WTC11 (cell line): ENCODE results near the gene C8B. TPM values are rescaled to one million over a fixed set of nuclear protein-coding genes. Genes with fewer than 3 reads are reported as not detected.

Experiments used
- ATAC-seq: fragments of 200-7000 bp; cut with Tn5 transposase; 2 replicates; pipeline ENCODE4 v1.10.0; 2021; ENCODE audit warnings: mild to moderate bottlenecking, moderate library complexity
- CTCF ChIA-PET: fragments of 300-600 bp; sonication (Branson Sonifier 250); formaldehyde crosslinking; loops from one replicate; lab custom pipeline; 2021; ENCODE audit warnings: antibody characterized with exemption; lab: Charles Lee
- POLR2A ChIA-PET: fragments of 350-600 bp; sonication (Branson Sonifier 250); formaldehyde crosslinking; loops from one replicate; lab custom pipeline; 2021; ENCODE audit warnings: antibody characterized with exemption; lab: Charles Lee
- DNase-seq: peaks from one replicate; pipeline ENCODE4 v3.0.0; 2021; ENCODE audit warnings: low spot score
- H3K27ac Mint-ChIP-seq: 2 replicates; pipeline ENCODE4 v1.8.0; 2021; ENCODE audit warnings: mixed read lengths
- H3K27me3 Mint-ChIP-seq: 2 replicates; pipeline ENCODE4 v1.8.0; 2021; ENCODE audit warnings: low read depth, mild to moderate bottlenecking, moderate library complexity, mixed read lengths
- H3K36me3 Mint-ChIP-seq: 2 replicates; pipeline ENCODE4 v1.8.0; 2021; ENCODE audit warnings: mixed read lengths
- H3K4me1 Mint-ChIP-seq: 2 replicates; pipeline ENCODE4 v1.8.0; 2022; ENCODE audit warnings: mixed read lengths
- H3K4me3 Mint-ChIP-seq: 2 replicates; pipeline ENCODE4 v1.8.0; 2021; ENCODE audit warnings: mild to moderate bottlenecking, moderate library complexity, mixed read lengths
- H3K9me3 Mint-ChIP-seq: 2 replicates; pipeline ENCODE4 v1.8.0; 2021; ENCODE audit warnings: mixed read lengths
- ATF1 ChIP-seq: sonication (generic); formaldehyde crosslinking; IDR thresholded peaks from 2 replicates; pipeline ENCODE4 v1.8.1; 2023; ENCODE audit warnings: mild to moderate bottlenecking, moderate library complexity, missing genetic modification reagents
- CBFB ChIP-seq: sonication (generic); formaldehyde crosslinking; IDR thresholded peaks from 2 replicates; pipeline ENCODE4 v1.8.1; 2022; ENCODE audit warnings: mild to moderate bottlenecking, low read depth, missing genetic modification reagents
- CREB1 ChIP-seq: sonication (generic); formaldehyde crosslinking; IDR thresholded peaks from 2 replicates; pipeline ENCODE4 v1.8.0; 2023; ENCODE audit warnings: mild to moderate bottlenecking, missing genetic modification reagents
- EMX1 ChIP-seq: fragments of 250-450 bp; sonication (Bioruptor Pico); IDR thresholded peaks from 2 replicates; pipeline ENCODE4 v1.8.0; 2021; ENCODE audit warnings: mild to moderate bottlenecking
- ESRRA ChIP-seq: sonication (generic); formaldehyde crosslinking; IDR thresholded peaks from 2 replicates; pipeline ENCODE4 v1.8.1; 2022; ENCODE audit warnings: mild to moderate bottlenecking, missing genetic modification reagents, borderline replicate concordance
- ETV6 ChIP-seq: sonication (generic); formaldehyde crosslinking; IDR thresholded peaks from 2 replicates; pipeline ENCODE4 v1.8.1; 2022; ENCODE audit warnings: mild to moderate bottlenecking, missing genetic modification reagents
- FOXP1 ChIP-seq: sonication (generic); formaldehyde crosslinking; IDR thresholded peaks from 2 replicates; pipeline ENCODE4 v1.8.0; 2022; ENCODE audit warnings: missing genetic modification reagents, mild to moderate bottlenecking, moderate library complexity, borderline replicate concordance
- GABPB1 ChIP-seq: sonication (generic); formaldehyde crosslinking; IDR thresholded peaks from 2 replicates; pipeline ENCODE4 v1.8.1; 2023; ENCODE audit warnings: mild to moderate bottlenecking, missing genetic modification reagents
- JUN ChIP-seq: sonication (generic); formaldehyde crosslinking; IDR thresholded peaks from 2 replicates; pipeline ENCODE4 v1.8.0; 2023; ENCODE audit warnings: mild to moderate bottlenecking, missing genetic modification reagents
- MXD4 ChIP-seq: fragments of 250-450 bp; sonication (Bioruptor Pico); IDR thresholded peaks from 2 replicates; pipeline ENCODE4 v1.8.0; 2021; ENCODE audit warnings: mild to moderate bottlenecking, moderate library complexity, borderline replicate concordance
- SOX15 ChIP-seq: fragments of 250-450 bp; sonication (Bioruptor Pico); IDR thresholded peaks from 2 replicates; pipeline ENCODE4 v1.9.0; 2021; ENCODE audit warnings: mild to moderate bottlenecking
- SP1 ChIP-seq: sonication (generic); formaldehyde crosslinking; conservative IDR thresholded peaks from 2 replicates; pipeline ENCODE4 v1.8.1; 2022; ENCODE audit warnings: missing genetic modification reagents
- TEAD4 ChIP-seq: sonication (generic); formaldehyde crosslinking; IDR thresholded peaks from 2 replicates; pipeline ENCODE4 v1.8.0; 2022; ENCODE audit warnings: mild to moderate bottlenecking, missing genetic modification reagents
- ZNF219 ChIP-seq: sonication (generic); formaldehyde crosslinking; IDR thresholded peaks from 2 replicates; pipeline ENCODE4 v1.8.0; 2023; ENCODE audit warnings: missing genetic modification reagents, mild to moderate bottlenecking, borderline replicate concordance
- ZNF232 ChIP-seq: sonication (generic); formaldehyde crosslinking; IDR thresholded peaks from 2 replicates; pipeline ENCODE4 v1.8.0; 2022; ENCODE audit warnings: mild to moderate bottlenecking, missing genetic modification reagents
- ZNF396 ChIP-seq: fragments of 250-450 bp; sonication (Bioruptor Pico); IDR thresholded peaks from 2 replicates; pipeline ENCODE4 v1.8.0; 2021; ENCODE audit warnings: mild to moderate bottlenecking, moderate library complexity, borderline replicate concordance
- total RNA-seq: library from RNA; stranded (reverse); gene quantifications from 3 replicates; pipeline ENCODE4 v1.2.3, GENCODE V29; 2021
- TF ChIP-seq, protein P1 (sequence below): fragments of 200-600 bp; IDR thresholded peaks from 2 replicates; pipeline ENCODE4 v1.8.0; 2022; ENCODE audit warnings: antibody characterized with exemption
- TF ChIP-seq, protein P2 (sequence below): sonication (generic); formaldehyde crosslinking; IDR thresholded peaks from 2 replicates; pipeline ENCODE4 v1.8.0; 2022; ENCODE audit warnings: mild to moderate bottlenecking, missing genetic modification reagents
- TF ChIP-seq, protein P3 (sequence below): fragments of 250-450 bp; sonication (Bioruptor Pico); IDR thresholded peaks from 2 replicates; pipeline ENCODE4 v1.8.0; 2021; ENCODE audit warnings: mild to moderate bottlenecking
- TF ChIP-seq, protein P4 (sequence below): sonication (generic); formaldehyde crosslinking; IDR thresholded peaks from 2 replicates; pipeline ENCODE4 v1.8.1; 2023; ENCODE audit warnings: mild to moderate bottlenecking, missing genetic modification reagents
- TF ChIP-seq, protein P5 (sequence below): fragments of 250-450 bp; sonication (Bioruptor Pico); IDR thresholded peaks from 2 replicates; pipeline ENCODE4 v1.9.0; 2021; ENCODE audit warnings: mild to moderate bottlenecking, borderline replicate concordance
- TF ChIP-seq, protein P6 (sequence below): sonication (generic); formaldehyde crosslinking; IDR thresholded peaks from 2 replicates; pipeline ENCODE4 v1.8.0; 2022; ENCODE audit warnings: mild to moderate bottlenecking, missing genetic modification reagents
- TF ChIP-seq, protein P7 (sequence below): sonication (generic); formaldehyde crosslinking; IDR thresholded peaks from 2 replicates; pipeline ENCODE4 v1.8.0; 2022; ENCODE audit warnings: mild to moderate bottlenecking, missing genetic modification reagents

C8B gene
- total RNA-seq, 1 experiment from 2014 or later = 0.46 TPM

DNA sequence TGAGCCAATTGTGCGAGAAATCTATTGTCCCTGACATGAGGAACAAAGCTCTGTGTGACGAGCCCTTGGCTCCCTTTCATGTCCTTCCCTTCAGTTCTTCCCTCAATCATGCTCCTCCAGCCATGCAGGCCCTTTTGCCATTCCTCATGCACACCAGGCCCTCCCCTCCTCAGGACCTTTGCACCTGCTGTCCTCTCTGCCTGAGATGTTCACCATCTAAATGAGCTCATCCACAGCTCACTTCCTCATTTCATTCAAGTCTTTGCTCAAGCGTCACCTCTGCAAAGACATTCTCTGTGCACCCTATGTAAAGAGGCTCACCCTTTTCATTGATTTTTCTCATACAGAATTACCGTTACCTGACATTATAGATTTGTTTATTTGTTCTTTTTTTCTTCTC is 43.7 kb downstream of the C8B start (continued):
- TF ChIP-seq, protein P1, sequence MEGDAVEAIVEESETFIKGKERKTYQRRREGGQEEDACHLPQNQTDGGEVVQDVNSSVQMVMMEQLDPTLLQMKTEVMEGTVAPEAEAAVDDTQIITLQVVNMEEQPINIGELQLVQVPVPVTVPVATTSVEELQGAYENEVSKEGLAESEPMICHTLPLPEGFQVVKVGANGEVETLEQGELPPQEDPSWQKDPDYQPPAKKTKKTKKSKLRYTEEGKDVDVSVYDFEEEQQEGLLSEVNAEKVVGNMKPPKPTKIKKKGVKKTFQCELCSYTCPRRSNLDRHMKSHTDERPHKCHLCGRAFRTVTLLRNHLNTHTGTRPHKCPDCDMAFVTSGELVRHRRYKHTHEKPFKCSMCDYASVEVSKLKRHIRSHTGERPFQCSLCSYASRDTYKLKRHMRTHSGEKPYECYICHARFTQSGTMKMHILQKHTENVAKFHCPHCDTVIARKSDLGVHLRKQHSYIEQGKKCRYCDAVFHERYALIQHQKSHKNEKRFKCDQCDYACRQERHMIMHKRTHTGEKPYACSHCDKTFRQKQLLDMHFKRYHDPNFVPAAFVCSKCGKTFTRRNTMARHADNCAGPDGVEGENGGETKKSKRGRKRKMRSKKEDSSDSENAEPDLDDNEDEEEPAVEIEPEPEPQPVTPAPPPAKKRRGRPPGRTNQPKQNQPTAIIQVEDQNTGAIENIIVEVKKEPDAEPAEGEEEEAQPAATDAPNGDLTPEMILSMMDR = no peak
- TF ChIP-seq, protein P2, sequence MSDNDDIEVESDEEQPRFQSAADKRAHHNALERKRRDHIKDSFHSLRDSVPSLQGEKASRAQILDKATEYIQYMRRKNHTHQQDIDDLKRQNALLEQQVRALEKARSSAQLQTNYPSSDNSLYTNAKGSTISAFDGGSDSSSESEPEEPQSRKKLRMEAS (CRISPR knock-in tag) = no peak
- no peak for TF ChIP-seq ESRRA
- no peak for TF ChIP-seq MXD4 (CRISPR knock-in tag)
- TF ChIP-seq EMX1 = no peak
- TF ChIP-seq, protein P3, sequence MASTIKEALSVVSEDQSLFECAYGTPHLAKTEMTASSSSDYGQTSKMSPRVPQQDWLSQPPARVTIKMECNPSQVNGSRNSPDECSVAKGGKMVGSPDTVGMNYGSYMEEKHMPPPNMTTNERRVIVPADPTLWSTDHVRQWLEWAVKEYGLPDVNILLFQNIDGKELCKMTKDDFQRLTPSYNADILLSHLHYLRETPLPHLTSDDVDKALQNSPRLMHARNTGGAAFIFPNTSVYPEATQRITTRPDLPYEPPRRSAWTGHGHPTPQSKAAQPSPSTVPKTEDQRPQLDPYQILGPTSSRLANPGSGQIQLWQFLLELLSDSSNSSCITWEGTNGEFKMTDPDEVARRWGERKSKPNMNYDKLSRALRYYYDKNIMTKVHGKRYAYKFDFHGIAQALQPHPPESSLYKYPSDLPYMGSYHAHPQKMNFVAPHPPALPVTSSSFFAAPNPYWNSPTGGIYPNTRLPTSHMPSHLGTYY (CRISPR knock-in tag) = no peak
- TF ChIP-seq ETV6 = no peak
- TF ChIP-seq GABPB1 (CRISPR knock-in tag) = no peak
- no peak for TF ChIP-seq JUN
- TF ChIP-seq TEAD4 (CRISPR knock-in tag) = no peak
- TF ChIP-seq, protein P4, sequence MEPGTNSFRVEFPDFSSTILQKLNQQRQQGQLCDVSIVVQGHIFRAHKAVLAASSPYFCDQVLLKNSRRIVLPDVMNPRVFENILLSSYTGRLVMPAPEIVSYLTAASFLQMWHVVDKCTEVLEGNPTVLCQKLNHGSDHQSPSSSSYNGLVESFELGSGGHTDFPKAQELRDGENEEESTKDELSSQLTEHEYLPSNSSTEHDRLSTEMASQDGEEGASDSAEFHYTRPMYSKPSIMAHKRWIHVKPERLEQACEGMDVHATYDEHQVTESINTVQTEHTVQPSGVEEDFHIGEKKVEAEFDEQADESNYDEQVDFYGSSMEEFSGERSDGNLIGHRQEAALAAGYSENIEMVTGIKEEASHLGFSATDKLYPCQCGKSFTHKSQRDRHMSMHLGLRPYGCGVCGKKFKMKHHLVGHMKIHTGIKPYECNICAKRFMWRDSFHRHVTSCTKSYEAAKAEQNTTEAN = no peak
- TF ChIP-seq, protein P5, sequence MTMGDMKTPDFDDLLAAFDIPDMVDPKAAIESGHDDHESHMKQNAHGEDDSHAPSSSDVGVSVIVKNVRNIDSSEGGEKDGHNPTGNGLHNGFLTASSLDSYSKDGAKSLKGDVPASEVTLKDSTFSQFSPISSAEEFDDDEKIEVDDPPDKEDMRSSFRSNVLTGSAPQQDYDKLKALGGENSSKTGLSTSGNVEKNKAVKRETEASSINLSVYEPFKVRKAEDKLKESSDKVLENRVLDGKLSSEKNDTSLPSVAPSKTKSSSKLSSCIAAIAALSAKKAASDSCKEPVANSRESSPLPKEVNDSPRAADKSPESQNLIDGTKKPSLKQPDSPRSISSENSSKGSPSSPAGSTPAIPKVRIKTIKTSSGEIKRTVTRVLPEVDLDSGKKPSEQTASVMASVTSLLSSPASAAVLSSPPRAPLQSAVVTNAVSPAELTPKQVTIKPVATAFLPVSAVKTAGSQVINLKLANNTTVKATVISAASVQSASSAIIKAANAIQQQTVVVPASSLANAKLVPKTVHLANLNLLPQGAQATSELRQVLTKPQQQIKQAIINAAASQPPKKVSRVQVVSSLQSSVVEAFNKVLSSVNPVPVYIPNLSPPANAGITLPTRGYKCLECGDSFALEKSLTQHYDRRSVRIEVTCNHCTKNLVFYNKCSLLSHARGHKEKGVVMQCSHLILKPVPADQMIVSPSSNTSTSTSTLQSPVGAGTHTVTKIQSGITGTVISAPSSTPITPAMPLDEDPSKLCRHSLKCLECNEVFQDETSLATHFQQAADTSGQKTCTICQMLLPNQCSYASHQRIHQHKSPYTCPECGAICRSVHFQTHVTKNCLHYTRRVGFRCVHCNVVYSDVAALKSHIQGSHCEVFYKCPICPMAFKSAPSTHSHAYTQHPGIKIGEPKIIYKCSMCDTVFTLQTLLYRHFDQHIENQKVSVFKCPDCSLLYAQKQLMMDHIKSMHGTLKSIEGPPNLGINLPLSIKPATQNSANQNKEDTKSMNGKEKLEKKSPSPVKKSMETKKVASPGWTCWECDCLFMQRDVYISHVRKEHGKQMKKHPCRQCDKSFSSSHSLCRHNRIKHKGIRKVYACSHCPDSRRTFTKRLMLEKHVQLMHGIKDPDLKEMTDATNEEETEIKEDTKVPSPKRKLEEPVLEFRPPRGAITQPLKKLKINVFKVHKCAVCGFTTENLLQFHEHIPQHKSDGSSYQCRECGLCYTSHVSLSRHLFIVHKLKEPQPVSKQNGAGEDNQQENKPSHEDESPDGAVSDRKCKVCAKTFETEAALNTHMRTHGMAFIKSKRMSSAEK (CRISPR knock-in tag) = no peak
- TF ChIP-seq SP1 (CRISPR knock-in tag) = no peak
- TF ChIP-seq CBFB (CRISPR knock-in tag) = no peak

DNA sequence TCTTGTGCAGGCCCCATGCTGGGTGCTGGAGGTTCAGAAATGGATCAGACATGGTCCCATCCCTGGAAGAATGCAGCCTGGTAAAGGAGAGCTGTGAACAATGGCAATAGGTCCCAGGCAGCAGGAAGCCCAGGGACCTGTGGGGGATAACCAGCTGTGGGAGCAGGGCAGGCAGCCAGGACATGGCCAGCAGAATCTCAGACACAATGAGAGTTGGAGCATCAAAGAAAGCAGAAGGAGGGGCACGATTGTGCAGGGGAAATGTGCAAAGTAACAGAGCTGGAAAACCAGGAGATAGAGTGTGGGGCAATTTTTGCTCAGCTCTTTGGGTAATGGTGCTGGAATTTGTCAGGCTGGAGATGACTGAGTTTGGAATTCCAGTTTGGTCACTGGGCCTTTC is 44.3 kb downstream of the C8B start:
- CTCF ChIA-PET = interaction anchor here (0.9 kb wide), 1 partner anchor 42 kb away, joined by 3 read pairs; no protein-coding TSS in a partner anchor
- Mint-ChIP-seq H3K9me3 (no peaks in the 10 kb centered on the region), H3K36me3 (no peaks in the 10 kb centered on the region), H3K4me1 (peaks cover 15% of the 10 kb centered on the region), H3K27ac (no peak overlapping the region), H3K27me3 (peaks cover 6% of the 10 kb centered on the region; the same call in 1 of the 2 replicates), H3K4me3 (no peak overlapping the region)
- ATAC-seq = no peak
- POLR2A ChIA-PET = no interaction called here
- DNase-seq = no peak
- TF ChIP-seq ESRRA = no peak
- TF ChIP-seq CREB1 (CRISPR knock-in tag) = no peak
- TF ChIP-seq CBFB (CRISPR knock-in tag) = no peak
- TF ChIP-seq ZNF219 = no peak
- TF ChIP-seq, protein P6, sequence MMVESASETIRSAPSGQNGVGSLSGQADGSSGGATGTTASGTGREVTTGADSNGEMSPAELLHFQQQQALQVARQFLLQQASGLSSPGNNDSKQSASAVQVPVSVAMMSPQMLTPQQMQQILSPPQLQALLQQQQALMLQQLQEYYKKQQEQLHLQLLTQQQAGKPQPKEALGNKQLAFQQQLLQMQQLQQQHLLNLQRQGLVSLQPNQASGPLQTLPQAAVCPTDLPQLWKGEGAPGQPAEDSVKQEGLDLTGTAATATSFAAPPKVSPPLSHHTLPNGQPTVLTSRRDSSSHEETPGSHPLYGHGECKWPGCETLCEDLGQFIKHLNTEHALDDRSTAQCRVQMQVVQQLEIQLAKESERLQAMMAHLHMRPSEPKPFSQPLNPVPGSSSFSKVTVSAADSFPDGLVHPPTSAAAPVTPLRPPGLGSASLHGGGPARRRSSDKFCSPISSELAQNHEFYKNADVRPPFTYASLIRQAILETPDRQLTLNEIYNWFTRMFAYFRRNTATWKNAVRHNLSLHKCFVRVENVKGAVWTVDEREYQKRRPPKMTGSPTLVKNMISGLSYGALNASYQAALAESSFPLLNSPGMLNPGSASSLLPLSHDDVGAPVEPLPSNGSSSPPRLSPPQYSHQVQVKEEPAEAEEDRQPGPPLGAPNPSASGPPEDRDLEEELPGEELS (CRISPR knock-in tag) = no peak
- no peak for TF ChIP-seq ATF1 (CRISPR knock-in tag)
- TF ChIP-seq, protein P7, sequence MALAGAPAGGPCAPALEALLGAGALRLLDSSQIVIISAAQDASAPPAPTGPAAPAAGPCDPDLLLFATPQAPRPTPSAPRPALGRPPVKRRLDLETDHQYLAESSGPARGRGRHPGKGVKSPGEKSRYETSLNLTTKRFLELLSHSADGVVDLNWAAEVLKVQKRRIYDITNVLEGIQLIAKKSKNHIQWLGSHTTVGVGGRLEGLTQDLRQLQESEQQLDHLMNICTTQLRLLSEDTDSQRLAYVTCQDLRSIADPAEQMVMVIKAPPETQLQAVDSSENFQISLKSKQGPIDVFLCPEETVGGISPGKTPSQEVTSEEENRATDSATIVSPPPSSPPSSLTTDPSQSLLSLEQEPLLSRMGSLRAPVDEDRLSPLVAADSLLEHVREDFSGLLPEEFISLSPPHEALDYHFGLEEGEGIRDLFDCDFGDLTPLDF = no peak
- TF ChIP-seq ZNF232 = no peak
- TF ChIP-seq FOXP1 (CRISPR knock-in tag) = no peak
- TF ChIP-seq ZNF396 (CRISPR knock-in tag) = no peak
- no peak for TF ChIP-seq SOX15 (CRISPR knock-in tag)
